Keratinocyte (primary cell): ENCODE measurements around the gene TSPYL1. TPM values are rescaled to one million over a fixed set of nuclear protein-coding genes. Genes with fewer than 3 reads are reported as not detected.

Experiments used
- DNase-seq: peaks from one replicate; pipeline ENCODE4 v3.0.0-alpha.2; 2011; ENCODE audit warnings: low read depth, missing footprints, low spot score
- FAIRE-seq: peaks from 2 replicates; lab custom pipeline; 2011; peaks lifted over from hg19 to GRCh38; lab: Jason Lieb, UNC
- H2AFZ ChIP-seq: 2 replicates; pipeline ENCODE4 v1.6.0; 2012; ENCODE audit warnings: low read length, control low read depth, inconsistent platforms; ENCODE audit not compliant: control insufficient read depth
- H3K27ac ChIP-seq: 2 replicates; pipeline ENCODE4 v1.5.1; 2011; ENCODE audit warnings: low read length; ENCODE audit not compliant: control insufficient read depth, insufficient read depth
- H3K27me3 ChIP-seq: 3 replicates; pipeline ENCODE4 v1.6.0; 2011; ENCODE audit warnings: low read length; ENCODE audit not compliant: control insufficient read depth, insufficient read depth; ENCODE audit errors: extremely low read depth
- H3K36me3 ChIP-seq, 2 experiments: 2 replicates in 1 of 2; 3 replicates in 1 of 2; pipeline ENCODE4 v1.5.1; 2011; ENCODE audit warnings: low read length in 2 of 2, mild to moderate bottlenecking in 1 of 2; ENCODE audit not compliant: control insufficient read depth in 2 of 2, insufficient read depth in 2 of 2; ENCODE audit errors: extremely low read depth in 1 of 2
- H3K4me1 ChIP-seq: 3 replicates; pipeline ENCODE4 v1.5.1; 2011; ENCODE audit warnings: low read length; ENCODE audit not compliant: control insufficient read depth, insufficient read depth; ENCODE audit errors: extremely low read depth
- H3K4me2 ChIP-seq: 3 replicates; pipeline ENCODE4 v1.6.0; 2011; ENCODE audit warnings: low read depth, low read length; ENCODE audit not compliant: control insufficient read depth, insufficient read depth; ENCODE audit errors: extremely low read depth
- H3K4me3 ChIP-seq, 3 experiments: fragments of 200-600 bp in 1 of 3; sonication (generic) in 1 of 3; 2 replicates in 2 of 3; 3 replicates in 1 of 3; pipeline ENCODE4 v1.5.1; 2011 to 2016; ENCODE audit warnings: low read length in 3 of 3, mild to moderate bottlenecking in 3 of 3, control low read depth in 2 of 3, inconsistent platforms in 1 of 3, low read depth in 1 of 3, mixed read lengths in 1 of 3, mixed run types in 1 of 3, moderate library complexity in 1 of 3; ENCODE audit not compliant: control insufficient read depth in 2 of 3, insufficient read depth in 2 of 3; ENCODE audit errors: extremely low read depth in 1 of 3
- H3K79me2 ChIP-seq: 2 replicates; pipeline ENCODE4 v1.6.0; 2012; ENCODE audit warnings: low read length; ENCODE audit not compliant: control insufficient read depth, insufficient read depth
- H3K9ac ChIP-seq: 3 replicates; pipeline ENCODE4 v1.6.0; 2011; ENCODE audit warnings: low read length; ENCODE audit not compliant: control insufficient read depth, insufficient read depth; ENCODE audit errors: extremely low read depth
- H3K9me1 ChIP-seq: 3 replicates; pipeline ENCODE4 v1.6.0; 2011; ENCODE audit warnings: low read length; ENCODE audit not compliant: control insufficient read depth, insufficient read depth; ENCODE audit errors: extremely low read depth
- H3K9me3 ChIP-seq: 2 replicates; pipeline ENCODE4 v1.5.1; 2012; ENCODE audit warnings: low read depth, low read length; ENCODE audit not compliant: control insufficient read depth
- H4K20me1 ChIP-seq: 3 replicates; pipeline ENCODE4 v1.6.0; 2011; ENCODE audit warnings: low read length; ENCODE audit not compliant: control insufficient read depth, insufficient read depth; ENCODE audit errors: extremely low read depth
- EZH2 ChIP-seq: IDR thresholded peaks from one replicate; pipeline ENCODE4 v1.6.1; 2012; ENCODE audit warnings: inconsistent platforms, mild to moderate bottlenecking, low read length, moderate library complexity
- dilution Hi-C: fragments of 300-500 bp; cut with MboI; formaldehyde crosslinking; loops from one replicate; pipeline ENCODE4 v1.7.0; 2020; ENCODE audit warnings: low sequenced_read_pairs; ENCODE audit not compliant: extremely low pct_ligation_motif_present
- polyA plus RNA-seq, 5 experiments: library from polyadenylated mRNA; depleted of rRNA in 3 of 5; stranded (reverse) in 3 of 5; stranded (forward) in 1 of 5; unstranded in 1 of 5; fragments of >200 nt; gene quantifications; 1 replicate in 1 of 5; 2 replicates in 3 of 5; 3 replicates in 1 of 5; pipeline versions ENCODE4 v1.2.1 to v1.2.3, GENCODE V29; 2011 to 2012; ENCODE audit warnings: missing spikeins in 2 of 5, low read depth in 1 of 5, low replicate concordance in 1 of 5
- TF ChIP-seq, protein P1 (sequence below), 3 experiments: IDR thresholded peaks in 1 of 3; conservative IDR thresholded peaks in 1 of 3; optimal IDR thresholded peaks in 1 of 3; 2 replicates in 2 of 3; 3 replicates in 1 of 3; pipeline versions ENCODE3 to v1.5.1; 2011; ENCODE audit warnings: low read length in 3 of 3, mild to moderate bottlenecking in 3 of 3, moderate library complexity in 2 of 3, control low read depth in 1 of 3, inconsistent platforms in 1 of 3; ENCODE audit not compliant: insufficient read depth in 2 of 3; ENCODE audit errors: extremely low read depth in 1 of 3

Gene TSPYL1
- polyA plus RNA-seq, 1 donor (not counting 4 experiments of a cell fraction or from before 2014, with no cell fraction given), result 75.6 TPM

GRCh38 chr6:116267836-116268588, 11.7 kb downstream of the TSPYL1 start:
- no peak for FAIRE-seq
- no peaks in the 10 kb centered on the region for H3K9me1 ChIP-seq
- no peaks in the 10 kb centered on the region for H4K20me1 ChIP-seq
- H3K9me3 ChIP-seq, result no peaks in the 10 kb centered on the region
- H2AFZ ChIP-seq, result no peak overlapping the region
- TF ChIP-seq EZH2, result no peak
- TF ChIP-seq, protein P1, sequence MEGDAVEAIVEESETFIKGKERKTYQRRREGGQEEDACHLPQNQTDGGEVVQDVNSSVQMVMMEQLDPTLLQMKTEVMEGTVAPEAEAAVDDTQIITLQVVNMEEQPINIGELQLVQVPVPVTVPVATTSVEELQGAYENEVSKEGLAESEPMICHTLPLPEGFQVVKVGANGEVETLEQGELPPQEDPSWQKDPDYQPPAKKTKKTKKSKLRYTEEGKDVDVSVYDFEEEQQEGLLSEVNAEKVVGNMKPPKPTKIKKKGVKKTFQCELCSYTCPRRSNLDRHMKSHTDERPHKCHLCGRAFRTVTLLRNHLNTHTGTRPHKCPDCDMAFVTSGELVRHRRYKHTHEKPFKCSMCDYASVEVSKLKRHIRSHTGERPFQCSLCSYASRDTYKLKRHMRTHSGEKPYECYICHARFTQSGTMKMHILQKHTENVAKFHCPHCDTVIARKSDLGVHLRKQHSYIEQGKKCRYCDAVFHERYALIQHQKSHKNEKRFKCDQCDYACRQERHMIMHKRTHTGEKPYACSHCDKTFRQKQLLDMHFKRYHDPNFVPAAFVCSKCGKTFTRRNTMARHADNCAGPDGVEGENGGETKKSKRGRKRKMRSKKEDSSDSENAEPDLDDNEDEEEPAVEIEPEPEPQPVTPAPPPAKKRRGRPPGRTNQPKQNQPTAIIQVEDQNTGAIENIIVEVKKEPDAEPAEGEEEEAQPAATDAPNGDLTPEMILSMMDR (optimal IDR thresholded peaks at IDR 0.05 in 1 of 3, IDR thresholded peaks at IDR 0.05 in 1 of 3, conservative IDR thresholded peaks at IDR 0.05 in 1 of 3; ENCODE audit: extremely low read depth in 1 of 3, insufficient read depth in 2 of 3, low read length in 3 of 3), result no peak
- dilution Hi-C loops, result no loop called here
- no peak overlapping the region for H3K4me3 ChIP-seq
- no peak overlapping the region for H3K27ac ChIP-seq
- no peaks in the 10 kb centered on the region for H3K27me3 ChIP-seq
- H3K4me1 ChIP-seq, result peaks cover 18% of the 10 kb centered on the region
- H3K4me2 ChIP-seq, result no peak overlapping the region
- no peaks in the 10 kb centered on the region for H3K79me2 ChIP-seq
- peaks cover 2 to 6% of the 10 kb centered on the region in 2 experiments for H3K36me3 ChIP-seq
- no peak for DNase-seq
- H3K9ac ChIP-seq, result no peak overlapping the region

DNA sequence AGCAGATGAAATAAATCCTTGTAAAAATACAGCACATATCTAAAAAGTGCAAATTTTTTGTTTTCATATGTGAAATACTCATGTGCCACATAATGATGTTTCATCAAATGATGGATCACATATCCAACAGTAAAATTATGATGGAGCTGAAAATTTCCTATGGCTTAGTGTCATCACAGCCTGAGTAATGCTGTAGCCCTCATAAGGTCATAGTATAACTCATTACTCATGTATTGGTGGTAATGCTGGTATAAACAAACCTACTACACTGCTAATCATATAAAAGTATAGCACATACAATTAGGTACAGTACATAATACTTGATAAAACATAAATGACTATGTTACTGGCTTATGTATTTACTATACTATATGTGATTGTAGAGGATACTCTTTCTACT, 12.9 kb downstream of the TSPYL1 start:
- no peak for DNase-seq
- Histone ChIP-seq H3K9me3 (no peaks in the 10 kb centered on the region), H3K36me3 (peaks cover 2 to 6% of the 10 kb centered on the region in 2 experiments), H3K9me1 (no peaks in the 10 kb centered on the region), H4K20me1 (no peaks in the 10 kb centered on the region), H3K4me3 (no peak overlapping the region), H3K27me3 (no peaks in the 10 kb centered on the region), H3K4me1 (peaks cover 18% of the 10 kb centered on the region), H2AFZ (no peak overlapping the region), H3K9ac (no peak overlapping the region), H3K27ac (no peak overlapping the region), H3K79me2 (no peaks in the 10 kb centered on the region), H3K4me2 (no peak overlapping the region)
- FAIRE-seq, result no peak
- dilution Hi-C loops, result no loop called here
- TF ChIP-seq, protein P1 (optimal IDR thresholded peaks at IDR 0.05 in 1 of 3, IDR thresholded peaks at IDR 0.05 in 1 of 3, conservative IDR thresholded peaks at IDR 0.05 in 1 of 3; ENCODE audit: extremely low read depth in 1 of 3, insufficient read depth in 2 of 3, low read length in 3 of 3), result no peak
- TF ChIP-seq EZH2, result no peak
